Stimulated activated CD4-positive, alpha-beta T cell treated with anti-CD3 and anti-CD28 coated beads, Interleukin-15, amount 100 ng/mL, for 48 hours (primary cell): Measurements from ENCODE around the gene AHCY.
"Not testable (repeated sequence)": the region's sequence is repeated elsewhere in the genome, so short reads cannot be mapped to it uniquely, and the experiment has no call there.

Source experiments
- DNase-seq, 2 donors: peaks; one replicate each; pipeline ENCODE4 v3.0.0-alpha.2; 2020; ENCODE audit warnings: low read depth in 2 of 2

AHCY gene

GRCh38 chr20:34302723-34303533 is at the start of gene AHCY:
Gene AHCY (minus strand): TSS chr20:34303355. CDS start chr20:34303270, 85 bp downstream.
- peak; percentile 90 to 93 for DNase-seq

DNA sequence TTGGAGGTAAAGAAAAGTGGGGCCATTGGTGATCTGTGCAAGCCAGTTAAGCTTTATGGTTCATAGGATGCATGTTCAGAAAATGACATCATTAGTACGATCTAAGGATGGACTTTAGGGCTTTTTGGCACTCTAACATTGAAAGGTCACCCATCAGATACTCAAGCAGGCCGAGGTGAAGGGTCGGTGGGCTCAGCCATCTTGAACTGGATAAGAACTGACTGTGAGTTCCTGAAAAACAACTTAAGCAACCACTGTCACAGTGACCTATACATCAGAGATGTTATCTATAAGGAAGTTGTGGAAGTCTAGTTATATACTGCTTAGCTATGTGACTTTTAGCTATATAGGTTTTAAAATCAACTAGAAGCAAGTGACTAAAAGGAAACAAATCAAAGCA is 46.9 kb upstream of the AHCY start:
- DNase-seq: no peak

DNA sequence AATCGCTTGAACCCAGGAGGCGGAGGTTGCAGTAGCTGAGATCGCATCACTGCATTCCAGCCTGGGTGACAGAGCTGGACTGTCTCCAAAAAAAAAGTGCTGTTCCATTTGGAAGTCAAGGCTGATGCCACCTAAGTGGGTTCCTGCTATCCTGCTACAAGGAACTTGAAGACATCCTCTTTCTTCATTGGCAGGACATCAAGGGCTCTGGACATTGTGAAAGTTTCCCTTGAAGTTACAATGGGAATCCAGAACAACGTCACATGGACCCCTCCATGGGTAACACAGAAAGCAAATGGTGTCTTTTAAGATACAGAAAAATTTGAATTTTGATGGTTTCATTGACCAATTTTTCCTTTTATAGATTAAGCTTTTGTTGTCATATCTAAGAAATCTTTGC is 44.4 kb upstream of the AHCY start:
- DNase-seq: no peak

GRCh38 chr20:34346533-34346865 is 43.3 kb upstream of the AHCY start:
- DNase-seq: not testable (repeated sequence)

GRCh38 chr20:34345839-34346532 is 42.8 kb upstream of the AHCY start:
- DNase-seq: not testable (repeated sequence)

DNA sequence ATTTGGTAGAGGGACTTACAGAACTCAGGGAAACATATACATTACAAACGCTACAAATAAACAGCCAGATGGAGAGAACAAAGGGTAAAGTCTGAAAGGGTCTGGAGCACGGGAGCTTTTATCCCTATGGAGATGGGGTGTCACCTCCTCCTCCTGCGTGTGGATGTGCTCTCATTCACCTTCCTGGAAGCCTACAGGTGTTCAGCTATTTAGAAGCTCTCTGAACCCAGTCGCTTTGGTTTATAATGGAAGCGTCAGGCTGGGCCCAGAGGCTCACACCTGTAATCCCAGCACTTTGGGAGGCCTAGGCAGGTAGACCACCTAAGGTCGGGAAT is 42.2 kb upstream of the AHCY start:
- no peak for DNase-seq

DNA sequence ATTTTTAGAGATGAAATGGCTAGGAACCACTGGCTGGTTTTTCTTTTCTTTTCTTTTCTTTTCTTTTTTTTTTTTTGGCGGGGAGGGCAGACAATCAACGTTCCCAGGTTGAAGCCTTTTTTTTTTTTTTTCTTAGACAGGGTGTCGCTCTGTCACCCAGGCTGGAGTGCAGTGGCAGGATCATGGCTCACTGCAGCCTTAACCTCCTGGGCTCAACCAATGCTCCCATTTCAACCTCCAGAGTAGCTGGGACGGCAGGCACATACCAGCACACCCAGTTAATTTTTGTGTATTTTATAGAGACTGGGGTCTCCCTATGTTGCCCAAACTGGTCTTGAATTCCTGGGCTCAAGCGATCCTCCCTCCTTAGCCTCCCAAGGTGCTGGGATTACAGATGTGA is 41.1 kb upstream of the AHCY start:
- DNase-seq: no peak

DNA sequence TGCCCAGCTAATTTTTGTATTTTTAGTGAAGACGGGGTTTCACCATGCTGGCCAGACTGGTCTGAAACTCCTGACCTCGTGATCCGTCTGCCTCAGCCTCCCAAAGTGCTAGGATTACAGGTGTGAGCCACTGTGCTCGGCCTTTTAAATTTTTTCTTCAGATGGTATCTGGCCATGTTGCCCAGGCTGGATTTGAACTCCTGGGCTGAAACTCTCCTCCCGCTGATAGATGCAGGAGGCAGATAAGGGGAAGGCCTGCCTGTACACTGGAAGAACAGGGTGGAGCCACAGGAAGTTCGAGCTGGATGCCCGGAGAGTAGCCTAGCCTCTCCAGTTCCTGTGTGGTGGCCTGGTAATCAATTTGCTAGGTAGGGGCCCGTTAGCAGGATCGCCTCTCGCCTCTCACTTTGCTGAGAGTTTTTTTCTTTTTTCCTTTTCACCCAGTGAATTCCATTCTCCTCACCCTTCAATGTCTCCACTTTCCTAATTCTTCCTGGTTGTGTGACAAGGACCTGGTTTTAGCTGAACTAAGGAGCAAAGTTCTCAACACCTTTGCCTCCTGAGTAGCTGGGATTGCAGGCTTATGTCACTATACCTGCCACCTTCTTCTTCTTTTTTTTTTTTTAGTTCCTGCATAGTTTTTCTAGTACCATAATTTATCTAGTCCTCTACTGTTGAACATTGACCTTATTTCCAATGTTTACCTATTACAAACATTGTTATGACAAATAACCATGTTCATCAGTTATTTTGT is 40.5 kb upstream of the AHCY start:
- DNase-seq: no peak

GRCh38 chr20:34341199-34341598 is 38.0 kb upstream of the AHCY start:
- not testable (repeated sequence) for DNase-seq

DNA sequence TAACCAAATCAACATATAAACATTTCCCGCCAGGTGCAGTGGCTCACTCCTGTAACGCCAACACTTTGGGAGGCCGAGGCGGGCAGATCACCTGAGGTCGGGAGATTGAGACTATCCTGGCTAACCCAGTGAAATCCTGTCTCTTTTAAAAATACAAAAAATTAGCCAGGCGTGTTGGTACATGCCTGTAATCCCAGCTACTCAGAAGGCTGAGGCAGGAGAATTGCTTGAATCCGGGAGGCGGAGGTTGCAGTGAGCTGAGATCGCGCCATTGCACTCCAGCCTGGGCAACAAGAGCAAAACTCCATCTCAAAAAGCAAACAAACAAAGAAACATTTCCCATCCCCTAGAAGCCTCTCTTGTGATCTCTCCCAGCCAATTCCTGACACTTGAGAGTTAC is 37.6 kb upstream of the AHCY start:
- DNase-seq: not testable (repeated sequence)

GRCh38 chr20:34337982-34338726 is 35.0 kb upstream of the AHCY start:
- no peak for DNase-seq

DNA sequence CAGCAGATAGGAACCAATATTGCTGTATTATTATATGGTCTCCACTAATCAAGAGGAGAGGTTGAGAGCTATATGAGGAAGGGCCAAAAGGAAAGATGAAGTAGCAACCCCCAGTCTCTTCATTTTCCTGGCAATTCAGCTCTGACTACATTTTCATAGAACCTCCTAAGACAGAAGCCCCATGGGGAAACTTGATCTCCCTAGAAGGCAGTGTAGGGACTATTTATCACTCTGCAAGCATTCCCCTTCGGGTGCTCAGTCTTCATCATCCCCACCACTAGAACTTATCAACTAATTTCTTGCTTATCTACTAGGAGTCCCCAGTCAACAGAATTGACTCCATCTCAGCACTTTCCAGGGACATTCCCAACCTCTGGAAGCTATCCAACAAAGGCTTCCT is 34.4 kb upstream of the AHCY start:
- no peak for DNase-seq

DNA sequence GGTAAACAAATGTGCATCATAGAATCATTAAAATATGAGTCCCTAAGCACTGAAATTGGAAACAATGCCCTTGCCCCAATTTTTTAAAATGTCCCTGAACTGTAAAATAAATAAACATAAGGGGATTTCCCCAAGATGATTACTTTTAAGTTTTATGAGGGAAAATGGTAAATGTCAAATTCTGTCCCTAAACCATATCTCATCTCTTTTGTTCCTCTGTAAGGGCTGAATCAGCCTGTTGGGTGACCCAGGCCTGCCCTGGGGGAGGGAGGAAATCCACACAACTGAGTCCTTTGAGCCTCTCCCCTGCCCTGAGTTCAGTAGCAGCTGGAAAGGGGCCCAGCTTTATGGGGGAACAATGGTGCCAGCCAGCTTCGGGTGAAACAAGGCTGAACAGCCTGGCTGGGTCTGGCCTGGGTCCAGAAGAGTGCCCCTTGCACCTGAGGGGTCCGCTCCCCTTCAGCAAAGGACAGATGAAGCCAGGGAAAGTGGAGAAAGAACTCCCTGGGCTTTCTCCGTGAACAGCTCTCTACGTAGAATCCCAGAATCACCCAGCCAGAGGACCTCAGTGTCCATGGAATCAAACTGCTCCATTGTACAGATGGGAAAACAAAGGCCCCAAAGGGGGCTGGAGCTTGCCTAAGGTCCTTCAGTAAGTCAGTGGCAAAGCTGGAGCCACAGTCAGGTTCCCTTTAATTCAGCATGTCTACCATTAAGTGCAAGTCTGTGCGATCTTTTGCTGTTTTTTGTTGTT is 31.7 kb upstream of the AHCY start:
- no peak for DNase-seq

DNA sequence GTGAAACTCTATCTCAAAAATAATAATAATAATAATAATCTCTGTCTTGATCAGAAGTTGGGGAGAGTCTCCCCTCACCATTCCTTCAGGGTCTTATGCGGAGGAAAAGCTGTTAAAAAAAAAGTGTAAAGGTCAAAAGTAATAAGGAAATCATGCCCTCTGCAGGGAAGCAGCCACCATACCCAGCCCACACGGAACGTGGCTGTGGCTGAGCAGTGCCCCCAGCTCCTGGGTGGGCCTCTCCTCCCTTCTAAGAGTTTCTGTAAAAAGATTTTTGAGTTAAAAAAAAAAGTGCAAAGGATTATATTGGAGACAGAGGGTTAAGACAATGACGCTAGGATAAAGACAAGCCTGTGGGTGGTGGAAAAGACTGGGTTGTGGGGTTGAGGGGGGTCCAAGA is 30.6 kb upstream of the AHCY start:
- DNase-seq: no peak

GRCh38 chr20:34332262-34332920 is 29.2 kb upstream of the AHCY start:
- no peak for DNase-seq

DNA sequence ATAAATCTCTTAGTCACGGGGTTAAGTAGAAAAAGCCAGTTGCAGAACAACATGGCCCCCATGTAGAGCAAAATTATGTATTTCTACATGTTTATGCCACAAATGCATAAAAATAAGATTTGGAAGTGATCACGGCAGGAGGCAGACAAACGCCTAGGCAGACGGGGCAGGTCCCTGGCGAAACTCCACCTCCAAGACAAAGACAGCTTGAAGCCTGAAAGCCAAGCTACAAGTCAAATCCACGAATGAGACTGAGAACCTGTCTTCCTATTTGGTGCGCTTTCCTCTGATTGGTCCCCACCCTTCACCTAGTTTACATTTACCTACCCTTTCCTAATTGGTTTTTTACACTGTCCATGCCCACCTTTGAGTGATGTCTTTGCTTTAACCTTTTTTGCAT is 28.7 kb upstream of the AHCY start:
- no peak for DNase-seq

DNA sequence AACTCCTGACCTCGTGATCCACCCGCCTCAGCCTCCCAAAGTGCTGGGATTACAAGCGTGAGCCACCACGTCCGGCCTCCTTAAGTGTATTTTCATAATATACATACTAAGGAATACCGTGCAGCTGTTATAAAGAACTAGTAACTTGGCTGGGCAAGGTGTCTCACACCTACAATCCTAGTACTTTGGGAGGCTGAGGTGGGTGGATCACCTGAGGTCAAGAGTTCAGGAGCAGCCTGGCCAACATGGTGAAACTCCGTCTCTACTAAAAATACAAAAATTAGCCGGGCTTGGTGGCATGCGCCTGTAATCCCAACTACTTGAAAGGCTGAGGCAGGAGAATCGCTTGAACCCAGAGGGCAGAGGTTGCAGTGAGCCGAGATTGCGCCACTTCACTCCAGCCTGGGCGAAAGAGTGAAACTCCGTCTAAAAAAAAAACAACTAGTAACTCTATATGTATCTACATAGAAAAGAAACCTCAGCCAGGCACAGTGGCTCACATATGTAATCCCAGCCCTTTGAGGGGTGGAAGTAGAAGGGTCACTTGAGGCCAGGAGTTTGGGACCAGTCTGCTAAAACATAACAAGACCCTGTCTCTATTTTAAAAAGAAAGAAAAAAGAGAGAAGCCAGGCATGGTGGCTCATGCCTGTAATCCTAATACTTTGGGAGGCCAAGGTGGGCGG is 27.8 kb upstream of the AHCY start:
- DNase-seq: not testable (repeated sequence)

DNA sequence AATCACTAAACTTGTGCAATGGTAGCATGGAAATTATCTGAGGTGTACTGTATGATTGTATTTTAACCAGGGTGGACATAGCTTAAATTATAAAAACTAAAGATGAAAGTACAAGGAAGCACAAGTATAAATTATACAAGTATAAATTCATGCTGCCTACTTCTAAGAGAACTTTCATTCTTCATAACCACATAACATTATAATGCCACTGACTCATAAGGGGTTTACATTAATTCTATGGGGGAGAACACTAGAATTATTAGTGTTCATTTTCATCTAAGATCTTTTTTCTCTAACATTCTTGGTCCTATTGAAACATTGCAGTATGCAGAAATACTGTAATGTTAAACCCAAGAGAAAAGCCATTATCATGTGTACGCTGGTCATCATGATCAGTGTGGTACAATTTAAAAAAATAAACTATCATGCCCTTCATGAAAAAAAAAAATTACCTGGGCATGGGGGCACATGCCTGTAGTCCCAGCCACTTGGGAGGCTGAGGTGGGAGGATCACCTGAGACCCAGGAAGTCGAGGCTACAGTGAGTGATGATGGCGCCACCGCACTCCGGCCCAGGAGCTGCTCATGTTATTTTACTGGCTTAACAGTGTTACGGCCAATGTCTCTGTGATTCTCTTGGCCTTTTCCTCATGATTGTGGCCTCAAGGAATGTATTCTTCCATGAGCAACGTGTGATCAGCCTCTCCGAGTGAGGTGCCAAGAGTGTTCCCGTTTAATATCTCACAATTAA is 25.9 kb upstream of the AHCY start:
- no peak for DNase-seq

- not testable (repeated sequence) for DNase-seq
These were observed 25.1 kb upstream of the AHCY start for GRCh38 chr20:34328207-34328606.
